Mesenchymal stem cell (in vitro differentiated cells and primary cell): ENCODE data around the gene CIAO2A.

Experiments used
- DNase-seq: peaks from one replicate; pipeline ENCODE4 v3.0.0-alpha.2; 2013
- H2AFZ ChIP-seq: one replicate; pipeline ENCODE4 v1.6.1; 2013; ENCODE audit warnings: low read depth, mild to moderate bottlenecking, control low read depth, inconsistent platforms, low read length, moderate library complexity
- H2AK5ac ChIP-seq: 2 replicates; pipeline ENCODE4 v1.6.1; 2013; ENCODE audit warnings: low read length, moderate library complexity, mild to moderate bottlenecking, inconsistent platforms; ENCODE audit not compliant: severe bottlenecking
- H2BK120ac ChIP-seq: one replicate; pipeline ENCODE4 v1.6.1; 2013; ENCODE audit warnings: low read depth, mild to moderate bottlenecking, inconsistent platforms, low read length, moderate library complexity
- H2BK12ac ChIP-seq, 2 experiments: one replicate each; pipeline ENCODE4 v1.6.1; 2013; ENCODE audit warnings: inconsistent platforms in 2 of 2, low read length in 2 of 2, mild to moderate bottlenecking in 2 of 2, moderate library complexity in 2 of 2, control low read depth in 1 of 2
- H2BK15ac ChIP-seq: one replicate; pipeline ENCODE4 v1.6.1; 2013; ENCODE audit warnings: mild to moderate bottlenecking, low read depth, inconsistent platforms; ENCODE audit not compliant: poor library complexity, severe bottlenecking
- H2BK5ac ChIP-seq: 2 replicates; pipeline ENCODE4 v1.6.1; 2013; ENCODE audit warnings: low read depth, mild to moderate bottlenecking, low read length, control low read depth, inconsistent platforms; ENCODE audit not compliant: poor library complexity, severe bottlenecking
- H3K14ac ChIP-seq, 2 experiments: one replicate each; pipeline ENCODE4 v1.6.1; 2013; ENCODE audit warnings: inconsistent platforms in 2 of 2, low read length in 2 of 2, control low read depth in 1 of 2, mild to moderate bottlenecking in 1 of 2, moderate library complexity in 1 of 2
- H3K18ac ChIP-seq, 2 experiments: one replicate each; pipeline ENCODE4 v1.6.1; 2013; ENCODE audit warnings: inconsistent platforms in 2 of 2, low read length in 2 of 2, control low read depth in 1 of 2, low read depth in 1 of 2, mild to moderate bottlenecking in 1 of 2
- H3K23ac ChIP-seq, 2 experiments: one replicate each; pipeline ENCODE4 v1.6.1; 2013; ENCODE audit warnings: inconsistent platforms in 2 of 2, low read length in 2 of 2, mild to moderate bottlenecking in 2 of 2, moderate library complexity in 2 of 2, control low read depth in 1 of 2
- H3K27ac ChIP-seq: 2 replicates; pipeline ENCODE4 v1.5.1; 2013; ENCODE audit warnings: mild to moderate bottlenecking, moderate library complexity, low read length, control low read depth, inconsistent platforms; ENCODE audit not compliant: poor library complexity, severe bottlenecking
- H3K27me3 ChIP-seq, 2 experiments: 2 replicates each; pipeline versions ENCODE4 v1.6.1 to v1.7.0; 2013; ENCODE audit warnings: low read length in 2 of 2, mild to moderate bottlenecking in 2 of 2, moderate library complexity in 2 of 2, control low read depth in 1 of 2, inconsistent platforms in 1 of 2; ENCODE audit not compliant: control insufficient read depth in 1 of 2, insufficient read depth in 1 of 2
- H3K36me3 ChIP-seq, 2 experiments: 2 replicates each; pipeline versions ENCODE4 v1.6.1 to v1.7.0; 2013; ENCODE audit warnings: low read length in 2 of 2, control low read depth in 1 of 2, inconsistent platforms in 1 of 2, low read depth in 1 of 2, mild to moderate bottlenecking in 1 of 2; ENCODE audit not compliant: insufficient read depth in 2 of 2, control insufficient read depth in 1 of 2
- H3K4ac ChIP-seq, 2 experiments: one replicate each; pipeline ENCODE4 v1.6.1; 2013; ENCODE audit warnings: inconsistent platforms in 2 of 2, low read length in 2 of 2, mild to moderate bottlenecking in 2 of 2, moderate library complexity in 2 of 2, control low read depth in 1 of 2, low read depth in 1 of 2
- H3K4me1 ChIP-seq: 2 replicates; pipeline ENCODE4 v1.6.1; 2013; ENCODE audit warnings: low read depth, low read length, control low read depth; ENCODE audit not compliant: control insufficient read depth, insufficient read depth
- H3K4me2 ChIP-seq: 2 replicates; pipeline ENCODE4 v1.6.1; 2013; ENCODE audit warnings: low read length, mild to moderate bottlenecking, inconsistent platforms; ENCODE audit not compliant: poor library complexity, severe bottlenecking
- H3K4me3 ChIP-seq, 2 experiments: 2 replicates each; pipeline versions ENCODE4 v1.5.1 to v1.7.0; 2013; ENCODE audit warnings: low read length in 2 of 2, mild to moderate bottlenecking in 2 of 2, control low read depth in 1 of 2, low read depth in 1 of 2; ENCODE audit not compliant: insufficient read depth in 1 of 2
- H3K79me1 ChIP-seq: replicated peaks from 2 replicates; pipeline ENCODE4 v1.6.1; 2013; ENCODE audit warnings: mild to moderate bottlenecking, control low read depth, low read length, inconsistent platforms; ENCODE audit not compliant: poor library complexity, severe bottlenecking
- H3K9ac ChIP-seq: 2 replicates; pipeline ENCODE4 v1.7.0; 2013; ENCODE audit warnings: mild to moderate bottlenecking, low read length, moderate library complexity
- H3K9me3 ChIP-seq: 2 replicates; pipeline ENCODE4 v1.7.0; 2013; ENCODE audit warnings: mild to moderate bottlenecking, low read length; ENCODE audit not compliant: control insufficient read depth
- H4K8ac ChIP-seq: one replicate; pipeline ENCODE4 v1.6.1; 2013; ENCODE audit warnings: inconsistent platforms, mild to moderate bottlenecking, low read length, moderate library complexity
- H4K91ac ChIP-seq: one replicate; pipeline ENCODE4 v1.6.1; 2013; ENCODE audit warnings: mild to moderate bottlenecking, low read length, inconsistent platforms
- whole genome bisulfite sequencing: methylation state at CpG from one replicate; pipeline ENCODE4 v1.1.7; 2013; ENCODE audit warnings: mixed read lengths; 5-methylcytosine and 5-hydroxymethylcytosine counted together

CIAO2A gene

DNA sequence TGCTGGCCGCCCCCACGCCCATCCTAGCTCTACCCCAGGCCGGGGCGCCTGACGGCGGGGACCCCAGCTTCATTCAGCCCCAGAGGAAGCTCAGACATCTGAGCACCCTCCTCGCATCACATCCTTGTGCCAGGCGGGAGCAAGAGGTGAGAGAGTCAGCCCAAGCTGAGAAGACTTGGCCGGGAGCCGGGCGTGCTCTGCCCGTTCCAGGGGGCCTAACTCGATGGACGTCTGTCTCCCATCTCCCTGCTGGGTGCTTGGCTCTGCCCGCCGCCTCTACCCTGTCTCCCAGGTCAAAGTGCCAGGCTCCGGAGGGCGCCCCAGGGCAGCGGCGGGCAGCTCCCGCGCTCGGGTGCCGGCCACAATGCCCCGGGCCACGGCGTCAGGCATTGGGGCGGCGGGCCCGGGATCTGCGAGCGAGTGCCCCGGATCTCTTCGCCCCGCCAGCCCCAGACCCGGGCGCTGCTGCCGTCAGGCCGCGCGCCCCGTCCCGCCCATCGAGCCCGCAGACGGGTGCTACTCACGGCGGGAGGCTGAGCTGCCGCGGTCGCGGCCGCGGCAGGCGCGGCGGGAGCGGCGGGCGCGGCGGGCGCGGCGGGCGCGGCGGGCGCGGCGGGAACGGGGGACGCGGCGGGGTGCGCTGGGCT lies 47.7 kb downstream of the CIAO2A start:
- Histone ChIP-seq H3K23ac (peak overlapping the region in 1 of 2 experiments; percentile 16), H3K4ac (no peak overlapping the region), H3K9ac (peak overlapping the region; percentile 75), H2AK5ac (no peak overlapping the region), H3K4me1 (peaks cover 25% of the 10 kb centered on the region), H3K4me3 (peak overlapping the region; percentile 61 to 80), H3K27me3 (peaks cover 23 to 77% of the 10 kb centered on the region in 2 experiments), H2BK120ac (no peak overlapping the region), H3K14ac (no peak overlapping the region), H3K9me3 (no peaks in the 10 kb centered on the region), H2BK15ac (no peak overlapping the region), H4K91ac (peak overlapping the region; percentile 20), H3K4me2 (peak overlapping the region; percentile 62), H3K27ac (no peak overlapping the region), H3K79me1 (no peaks in the 10 kb centered on the region), H3K18ac (no peak overlapping the region), H2AFZ (no peak overlapping the region), H2BK5ac (no peak overlapping the region), H3K36me3 (no peaks in the 10 kb centered on the region), H4K8ac (peak overlapping the region; percentile 14), H2BK12ac (no peak overlapping the region)
- no peak for DNase-seq
- WGBS = 25% methylated on average over 34 of the region's 76 CpGs

GRCh38 chr15:64045101-64045435 lies 48.6 kb downstream of the CIAO2A start:
- H3K9ac ChIP-seq = no peak overlapping the region
- H2BK12ac ChIP-seq = no peak overlapping the region
- no peaks in the 10 kb centered on the region for H3K9me3 ChIP-seq
- H2BK5ac ChIP-seq = no peak overlapping the region
- H3K4me1 ChIP-seq = peaks cover 19% of the 10 kb centered on the region
- no peak overlapping the region for H3K14ac ChIP-seq
- no peak overlapping the region for H3K27ac ChIP-seq
- H4K8ac ChIP-seq = no peak overlapping the region
- H3K23ac ChIP-seq = no peak overlapping the region
- no peak overlapping the region for H3K4me2 ChIP-seq
- no peak for DNase-seq
- no peak overlapping the region for H3K18ac ChIP-seq
- H4K91ac ChIP-seq = no peak overlapping the region
- H3K79me1 ChIP-seq = no peaks in the 10 kb centered on the region
- 89% methylated on average over 5 of the region's 5 CpGs for WGBS
- H2AFZ ChIP-seq = no peak overlapping the region
- H3K27me3 ChIP-seq = peaks cover 23 to 76% of the 10 kb centered on the region in 2 experiments
- H3K4ac ChIP-seq = no peak overlapping the region
- H2BK120ac ChIP-seq = no peak overlapping the region
- no peaks in the 10 kb centered on the region for H3K36me3 ChIP-seq
- H2AK5ac ChIP-seq = no peak overlapping the region
- peak overlapping the region in 1 of 2 experiments; percentile 80 for H3K4me3 ChIP-seq
- H2BK15ac ChIP-seq = no peak overlapping the region

DNA sequence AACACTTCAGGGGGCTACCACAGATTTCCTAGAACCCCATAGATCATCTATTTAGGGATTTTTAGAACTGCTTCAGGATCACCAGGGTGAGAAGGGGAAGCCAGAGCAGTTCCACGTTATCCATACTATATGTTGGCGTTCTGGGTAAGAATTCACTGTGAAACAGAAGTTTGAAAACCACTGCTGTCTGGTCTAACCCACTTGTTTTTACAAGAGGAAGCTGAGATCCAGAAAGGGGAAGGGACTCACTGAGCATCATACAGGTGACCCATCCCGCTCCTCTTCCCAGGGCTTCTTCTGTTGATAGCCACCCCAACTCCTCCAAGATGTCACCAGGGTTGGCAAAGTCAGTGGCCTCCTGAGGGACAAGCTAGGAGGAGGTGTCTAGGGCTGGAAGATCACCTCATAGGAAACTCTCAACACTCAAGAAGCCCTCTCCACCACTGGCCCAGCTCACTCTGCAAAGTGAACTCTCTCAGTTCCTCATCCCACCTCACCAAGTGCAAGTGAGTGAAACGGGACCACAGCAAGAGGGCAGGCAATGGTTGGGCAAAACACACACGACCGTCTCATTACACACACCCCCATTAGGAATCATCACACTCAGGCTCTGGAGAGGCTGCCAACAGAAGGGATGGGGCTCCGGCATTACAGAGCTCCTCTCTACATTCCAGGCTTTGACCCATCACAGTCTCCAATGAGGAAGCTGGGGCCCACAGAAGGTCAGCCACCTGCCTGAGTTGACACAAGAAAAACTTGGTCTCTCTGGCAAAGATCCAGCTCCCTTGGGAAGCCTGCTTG lies 49.1 kb downstream of the CIAO2A start:
- Histone ChIP-seq H3K27ac (no peak overlapping the region), H4K8ac (no peak overlapping the region), H3K27me3 (peaks cover 19 to 74% of the 10 kb centered on the region in 2 experiments), H3K9me3 (no peaks in the 10 kb centered on the region), H3K36me3 (peaks cover 0 to 3% of the 10 kb centered on the region in 2 experiments), H3K4me1 (peaks cover 19% of the 10 kb centered on the region), H3K9ac (no peak overlapping the region), H2BK120ac (no peak overlapping the region), H2BK12ac (no peak overlapping the region), H3K4me3 (no peak overlapping the region), H3K14ac (no peak overlapping the region), H3K4ac (no peak overlapping the region), H3K18ac (no peak overlapping the region), H2AFZ (no peak overlapping the region), H4K91ac (no peak overlapping the region), H3K4me2 (no peak overlapping the region), H2BK15ac (no peak overlapping the region), H2AK5ac (no peak overlapping the region), H2BK5ac (no peak overlapping the region), H3K23ac (no peak overlapping the region), H3K79me1 (no peaks in the 10 kb centered on the region)
- no peak for DNase-seq
- WGBS = 86% methylated on average over 6 of the region's 7 CpGs

- Histone ChIP-seq H3K27me3 (peaks cover 5 to 46% of the 10 kb centered on the region in 2 experiments), H3K18ac (no peak overlapping the region), H3K9ac (no peak overlapping the region), H3K4me1 (no peaks in the 10 kb centered on the region), H3K79me1 (no peaks in the 10 kb centered on the region), H3K36me3 (peaks cover 11 to 35% of the 10 kb centered on the region in 2 experiments), H2BK12ac (no peak overlapping the region), H4K8ac (no peak overlapping the region), H3K9me3 (no peaks in the 10 kb centered on the region), H2AFZ (no peak overlapping the region), H2BK120ac (no peak overlapping the region), H2BK5ac (no peak overlapping the region), H3K14ac (no peak overlapping the region), H3K27ac (no peak overlapping the region), H2BK15ac (no peak overlapping the region), H3K4ac (no peak overlapping the region), H3K23ac (no peak overlapping the region), H3K4me3 (no peak overlapping the region), H2AK5ac (no peak overlapping the region), H3K4me2 (no peak overlapping the region), H4K91ac (no peak overlapping the region)
- WGBS = 86% methylated on average over 3 of the region's 4 CpGs
- no peak for DNase-seq
Measured at GRCh38 chr15:64038878-64039610, 54.6 kb downstream of the CIAO2A start.
